Measurements from ENCODE around the gene CTRB1. TPM values are rescaled to one million over a fixed set of nuclear protein-coding genes. Genes with fewer than 3 reads are reported as not detected.

The CTRB1 gene
- total RNA-seq, 6 experiments from 2014 or later: not detected

DNA sequence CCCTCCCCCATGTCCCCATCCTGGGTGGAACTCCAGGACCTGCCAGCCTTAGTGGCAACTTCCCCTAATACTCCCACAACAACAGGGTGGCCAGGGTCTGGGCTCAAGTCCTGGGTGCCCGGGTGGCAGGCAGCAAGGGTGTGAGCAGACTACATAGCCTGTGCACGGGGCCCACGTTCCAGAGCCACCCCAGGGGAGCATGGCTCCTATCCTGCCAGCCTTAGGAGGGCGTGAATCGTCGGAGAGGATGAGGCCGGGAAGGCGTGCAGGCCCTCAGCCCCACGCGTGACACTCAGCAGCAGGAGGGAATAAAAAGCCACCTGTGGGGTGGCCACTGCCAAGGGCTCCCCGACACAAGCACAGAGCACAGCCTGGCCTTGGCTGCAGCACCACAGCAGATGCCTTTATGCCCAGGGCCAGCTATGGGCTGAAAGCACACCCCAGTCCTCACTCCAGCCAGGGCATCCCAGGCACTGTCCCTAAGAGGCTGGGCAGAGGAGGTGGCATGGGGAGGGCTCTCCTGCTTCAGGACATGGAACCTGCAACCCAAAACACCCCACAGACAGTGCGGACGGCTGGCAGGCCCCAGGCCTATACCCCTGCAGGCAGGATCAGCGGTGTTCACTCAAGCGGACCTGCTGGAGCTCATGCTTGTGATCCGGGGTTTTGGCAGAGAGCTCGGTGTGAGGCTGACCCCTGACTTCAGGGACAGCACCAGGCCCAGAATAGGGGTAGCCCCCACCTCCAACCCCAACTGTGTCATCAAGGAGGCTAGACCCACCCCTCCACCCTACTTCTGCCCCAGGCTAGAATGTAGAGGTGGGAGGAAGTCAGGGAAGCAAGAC, 30.0 kb downstream of the CTRB1 start:
- peak overlapping the region; percentile 95 for H3K27ac Mint-ChIP-seq
- TF ChIP-seq, protein P1, sequence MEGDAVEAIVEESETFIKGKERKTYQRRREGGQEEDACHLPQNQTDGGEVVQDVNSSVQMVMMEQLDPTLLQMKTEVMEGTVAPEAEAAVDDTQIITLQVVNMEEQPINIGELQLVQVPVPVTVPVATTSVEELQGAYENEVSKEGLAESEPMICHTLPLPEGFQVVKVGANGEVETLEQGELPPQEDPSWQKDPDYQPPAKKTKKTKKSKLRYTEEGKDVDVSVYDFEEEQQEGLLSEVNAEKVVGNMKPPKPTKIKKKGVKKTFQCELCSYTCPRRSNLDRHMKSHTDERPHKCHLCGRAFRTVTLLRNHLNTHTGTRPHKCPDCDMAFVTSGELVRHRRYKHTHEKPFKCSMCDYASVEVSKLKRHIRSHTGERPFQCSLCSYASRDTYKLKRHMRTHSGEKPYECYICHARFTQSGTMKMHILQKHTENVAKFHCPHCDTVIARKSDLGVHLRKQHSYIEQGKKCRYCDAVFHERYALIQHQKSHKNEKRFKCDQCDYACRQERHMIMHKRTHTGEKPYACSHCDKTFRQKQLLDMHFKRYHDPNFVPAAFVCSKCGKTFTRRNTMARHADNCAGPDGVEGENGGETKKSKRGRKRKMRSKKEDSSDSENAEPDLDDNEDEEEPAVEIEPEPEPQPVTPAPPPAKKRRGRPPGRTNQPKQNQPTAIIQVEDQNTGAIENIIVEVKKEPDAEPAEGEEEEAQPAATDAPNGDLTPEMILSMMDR (IDR thresholded peaks at IDR 0.05): no peak
- H3K4me1 Mint-ChIP-seq (ENCODE audit: low read depth): peaks cover 84% of the 10 kb centered on the region
- H3K9me3 Mint-ChIP-seq: no peaks in the 10 kb centered on the region
- peaks cover 24% of the 10 kb centered on the region for H3K36me3 Mint-ChIP-seq (ENCODE audit: low read depth)
- peak overlapping the region; percentile 93 for H3K4me3 Mint-ChIP-seq
- peaks cover 31% of the 10 kb centered on the region for H3K27me3 Mint-ChIP-seq (ENCODE audit: insufficient read depth)
- DNase-seq: no peak

DNA sequence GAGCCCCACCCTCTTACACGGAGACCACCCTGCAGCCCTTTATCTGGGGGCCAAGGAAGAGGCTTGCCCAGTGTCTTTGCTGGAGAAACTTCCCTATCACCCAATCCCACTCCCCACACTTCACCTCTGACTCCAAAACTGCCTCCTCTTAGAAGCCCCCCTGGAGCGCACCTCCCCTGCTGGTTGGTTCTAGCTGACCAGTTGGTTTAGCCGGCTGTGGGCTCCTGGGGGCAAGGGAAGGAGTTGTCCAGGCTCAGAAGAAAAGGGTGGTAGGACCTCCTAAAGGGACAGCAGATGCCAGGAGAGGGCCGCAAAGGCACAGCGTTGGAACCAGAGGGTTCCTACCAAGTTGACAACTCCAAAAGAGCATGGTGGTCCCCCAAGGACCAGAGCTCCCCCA, 30.7 kb downstream of the CTRB1 start:
- Mint-ChIP-seq H3K9me3 (no peaks in the 10 kb centered on the region), H3K27ac (peak overlapping the region; percentile 95), H3K4me3 (peak overlapping the region; percentile 93), H3K4me1 (ENCODE audit: low read depth) (peaks cover 84% of the 10 kb centered on the region), H3K36me3 (ENCODE audit: low read depth) (peaks cover 23% of the 10 kb centered on the region), H3K27me3 (ENCODE audit: insufficient read depth) (peaks cover 29% of the 10 kb centered on the region)
- DNase-seq: no peak
- TF ChIP-seq, protein P1 (IDR thresholded peaks at IDR 0.05): no peak

DNA sequence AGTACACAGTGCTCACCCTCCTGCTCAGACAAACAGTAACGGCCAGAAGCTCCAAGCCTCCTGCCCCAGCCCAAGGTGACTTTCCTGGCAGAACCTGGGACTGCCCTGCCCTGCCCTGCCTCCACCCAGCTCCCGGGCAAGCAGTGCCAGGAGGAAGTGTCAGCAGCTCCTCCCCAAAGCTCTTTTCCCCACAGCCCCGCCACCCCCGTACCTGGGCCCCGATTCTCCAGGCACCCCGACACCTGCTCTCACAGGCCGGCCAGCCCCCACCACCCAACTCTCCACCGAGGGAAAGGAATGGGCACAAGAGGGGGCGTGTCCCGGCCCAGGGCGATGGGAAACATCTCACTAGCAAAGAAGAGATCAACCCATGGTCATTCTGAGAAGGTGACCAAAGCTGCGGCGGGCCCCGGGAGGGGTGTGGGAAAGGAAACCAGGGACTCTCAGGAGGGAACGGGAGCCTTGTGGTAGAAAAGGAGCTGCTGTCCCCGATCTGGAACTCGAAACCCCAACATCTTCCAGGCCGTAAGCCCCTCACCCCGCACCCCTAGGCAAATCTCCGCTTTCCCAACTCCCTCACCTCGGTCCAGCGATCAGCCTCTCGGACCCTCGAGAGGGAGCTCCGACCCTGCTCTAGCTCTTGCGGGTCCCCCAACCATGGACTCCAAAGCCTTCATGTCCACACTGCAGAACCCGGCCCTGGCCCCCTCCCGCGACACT, 31.5 kb downstream of the CTRB1 start:
- Mint-ChIP-seq H3K4me3 (peak overlapping the region; percentile 93), H3K4me1 (ENCODE audit: low read depth) (peaks cover 85% of the 10 kb centered on the region), H3K9me3 (no peaks in the 10 kb centered on the region), H3K27me3 (ENCODE audit: insufficient read depth) (peaks cover 25% of the 10 kb centered on the region), H3K36me3 (ENCODE audit: low read depth) (peaks cover 23% of the 10 kb centered on the region), H3K27ac (peak overlapping the region; percentile 95)
- TF ChIP-seq, protein P1 (IDR thresholded peaks at IDR 0.05): no peak
- no peak for DNase-seq

DNA sequence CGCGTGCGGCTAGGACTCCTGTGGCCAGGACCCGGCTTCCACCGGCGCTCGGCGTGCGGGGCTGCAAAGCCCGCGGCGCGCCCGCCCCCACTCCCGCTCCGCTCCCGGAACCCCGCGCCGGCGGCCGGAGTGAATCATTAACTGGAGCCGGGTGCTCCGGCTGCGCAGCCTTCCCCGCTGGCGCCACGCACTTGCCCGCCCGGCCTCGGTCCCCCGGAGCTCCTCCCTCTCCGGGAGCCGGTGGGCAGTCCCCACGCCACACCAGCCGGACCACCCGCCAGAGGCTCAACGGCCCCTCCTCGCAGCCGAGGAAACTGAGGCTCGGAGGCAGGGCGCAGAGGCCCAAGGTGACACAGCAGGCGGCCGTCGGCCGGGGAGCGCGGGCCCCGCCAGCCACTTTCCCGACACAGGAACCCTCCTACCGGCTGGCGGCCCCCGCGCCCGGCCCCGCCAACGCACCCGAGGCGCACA, 32.1 kb downstream of the CTRB1 start:
- Mint-ChIP-seq H3K27ac (peak overlapping the region; percentile 95), H3K4me3 (peak overlapping the region; percentile 93), H3K9me3 (no peaks in the 10 kb centered on the region), H3K27me3 (ENCODE audit: insufficient read depth) (peaks cover 25% of the 10 kb centered on the region), H3K36me3 (ENCODE audit: low read depth) (peaks cover 23% of the 10 kb centered on the region), H3K4me1 (ENCODE audit: low read depth) (peaks cover 80% of the 10 kb centered on the region)
- TF ChIP-seq, protein P1 (IDR thresholded peaks at IDR 0.05): no peak
- DNase-seq: no peak

DNA sequence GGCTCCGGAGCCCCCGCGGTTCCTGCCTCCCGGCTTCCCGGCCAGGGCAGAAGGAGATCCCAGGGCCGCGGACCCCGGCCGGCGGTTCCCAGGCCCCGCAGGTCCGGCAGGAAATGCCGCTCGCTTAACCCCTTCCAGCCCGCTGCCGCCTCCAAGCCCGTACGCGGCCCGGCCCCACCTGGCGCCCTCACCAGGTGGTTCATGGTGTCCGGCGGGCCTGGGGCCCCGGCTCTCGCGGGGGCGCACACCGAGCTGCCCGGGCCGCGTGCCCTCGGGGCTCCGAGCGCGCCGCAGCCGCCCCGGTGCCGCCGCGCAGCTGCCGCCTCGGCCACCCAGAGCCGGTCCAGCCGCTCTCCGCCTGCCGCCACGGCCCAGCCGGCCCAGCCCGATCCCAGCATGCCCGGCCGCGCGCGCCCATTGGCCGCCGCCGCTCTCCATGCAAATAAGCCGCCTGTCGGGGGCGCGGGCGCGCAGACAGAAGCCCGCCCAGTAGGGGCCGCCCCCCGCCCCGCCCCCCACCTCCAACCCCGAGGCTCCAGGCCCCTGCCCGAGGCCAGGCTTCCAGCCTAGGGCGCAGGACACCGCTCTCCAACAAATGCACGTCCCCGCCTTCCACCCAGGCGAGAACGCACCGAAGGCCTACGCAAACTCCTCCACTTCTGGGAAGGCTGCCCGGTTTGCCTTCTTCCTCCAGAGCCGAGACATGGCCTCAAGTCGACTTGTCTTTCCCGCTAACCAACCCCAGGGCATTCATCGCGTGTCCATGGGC, 32.7 kb downstream of the CTRB1 start, which contains the start of gene BCAR1:
TSS of gene BCAR1 (minus strand) at position 345 of the 769 bp plus-strand sequence. CDS start at position 203, 142 bp downstream.
- Mint-ChIP-seq H3K36me3 (ENCODE audit: low read depth) (peaks cover 18% of the 10 kb centered on the region), H3K27me3 (ENCODE audit: insufficient read depth) (peaks cover 23% of the 10 kb centered on the region), H3K9me3 (no peaks in the 10 kb centered on the region), H3K4me1 (ENCODE audit: low read depth) (peaks cover 74% of the 10 kb centered on the region), H3K27ac (peak within 1 kb of the TSS; percentile 95), H3K4me3 (peak within 1 kb of the TSS; percentile 93)
- DNase-seq: peak; percentile 88
- TF ChIP-seq, protein P1 (IDR thresholded peaks at IDR 0.05): peak; percentile 49

Data from HFFc6 (cell line).